ENCODE results near the gene PROK1. TPM values are rescaled to one million over a fixed set of nuclear protein-coding genes. Genes with fewer than 3 reads are reported as not detected.

The PROK1 gene
- total RNA-seq, 1 experiment from 2014 or later = 1.6 TPM

Other genes starting within 250 kb of the PROK1 start
- 0.07 and 0.91 TPM in 2 replicates for gene KCNC4, start 240.8 kb upstream of the PROK1 start, total RNA-seq (2014; rRNA removed; shearing (Covaris generic))
- 20.9 and 35.8 TPM in 2 replicates for gene RBM15, start 111.8 kb upstream of the PROK1 start, total RNA-seq (2014; rRNA removed; shearing (Covaris generic))
- gene SLC16A4, start 60.1 kb upstream of the PROK1 start, total RNA-seq (2014; rRNA removed; shearing (Covaris generic)) = 30.0 and 47.6 TPM in 2 replicates
- gene LAMTOR5, start 43.5 kb upstream of the PROK1 start, total RNA-seq (2014; rRNA removed; shearing (Covaris generic)) = 96.8 and 157 TPM in 2 replicates
- gene KCNA10, start 68.0 kb downstream of the PROK1 start, total RNA-seq (2014; rRNA removed; shearing (Covaris generic)) = not detected in 2 replicates
- gene KCNA2, start 155.2 kb downstream of the PROK1 start, total RNA-seq (2014; rRNA removed; shearing (Covaris generic)) = not detected in 2 replicates
- not detected in 2 replicates for gene KCNA3, start 223.8 kb downstream of the PROK1 start, total RNA-seq (2014; rRNA removed; shearing (Covaris generic))